ENCODE results near the gene ZNF714. TPM values are rescaled to one million over a fixed set of nuclear protein-coding genes. Genes with fewer than 3 reads are reported as not detected.

Gene ZNF714
- total RNA-seq, 1 donor from 2014 or later: 6.4 TPM

- Histone ChIP-seq H3K9me3 (no peaks in the 10 kb centered on the region), H3K36me3 (peaks cover 0 to 7% of the 10 kb centered on the region in 2 donors), H3K4me1 (no peaks in the 10 kb centered on the region), H3K27me3 (no peaks in the 10 kb centered on the region), H3K27ac (no peak overlapping the region), H3K4me3 (no peak overlapping the region)
- TF ChIP-seq POLR2AphosphoS5 (IDR thresholded peaks at IDR 0.05; ENCODE audit: insufficient read depth in 1 of 2, low read depth in 1 of 2) (no peak), POLR2A (IDR thresholded peaks at IDR 0.05) (no peak), CTCF (IDR thresholded peaks at IDR 0.05) (no peak)
- no peak for DNase-seq (ENCODE audit: extremely low spot score in 2 of 2)
- intact Hi-C loops (cut with DNase I): no loop called here
These were observed 16.3 kb downstream of the ZNF714 start for GRCh38 chr19:21098291-21098690.

- TF ChIP-seq CTCF (IDR thresholded peaks at IDR 0.05) (no peak), POLR2AphosphoS5 (IDR thresholded peaks at IDR 0.05; ENCODE audit: insufficient read depth in 1 of 2, low read depth in 1 of 2) (no peak), POLR2A (IDR thresholded peaks at IDR 0.05) (no peak)
- Histone ChIP-seq H3K27ac (no peak overlapping the region), H3K4me3 (no peak overlapping the region), H3K9me3 (no peaks in the 10 kb centered on the region), H3K36me3 (peaks cover 0 to 14% of the 10 kb centered on the region in 2 donors), H3K27me3 (no peaks in the 10 kb centered on the region), H3K4me1 (no peaks in the 10 kb centered on the region)
- no peak for DNase-seq (ENCODE audit: extremely low spot score in 2 of 2)
- intact Hi-C loops (cut with DNase I): no loop called here
These were observed 19.7 kb downstream of the ZNF714 start for GRCh38 chr19:21101521-21102242.

DNA sequence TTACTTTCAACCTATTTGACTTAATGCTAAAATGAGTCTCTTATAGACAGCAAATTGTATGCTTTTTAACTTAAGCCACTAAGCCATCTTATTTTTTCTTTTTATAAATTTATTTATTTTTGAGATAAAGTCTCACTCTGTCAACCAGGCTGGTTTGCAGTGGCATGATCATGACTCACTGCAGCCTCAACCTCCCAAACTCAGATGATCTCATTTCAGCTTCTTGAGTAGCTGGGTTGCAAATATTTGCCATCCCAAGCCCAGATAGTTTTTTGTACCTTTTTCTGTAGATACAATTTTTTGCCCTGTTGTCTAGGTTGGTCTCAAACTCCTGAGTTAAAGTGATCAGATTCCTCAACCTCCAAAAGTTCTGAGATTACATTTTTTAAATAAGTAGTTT, 27.1 kb downstream of the ZNF714 start:
- H3K4me3 ChIP-seq: no peak overlapping the region
- no peaks in the 10 kb centered on the region for H3K27me3 ChIP-seq
- TF ChIP-seq POLR2A (IDR thresholded peaks at IDR 0.05): no peak
- no peak for TF ChIP-seq CTCF (IDR thresholded peaks at IDR 0.05)
- TF ChIP-seq POLR2AphosphoS5 (IDR thresholded peaks at IDR 0.05; ENCODE audit: insufficient read depth in 1 of 2, low read depth in 1 of 2): no peak
- peaks cover 5% of the 10 kb centered on the region for H3K9me3 ChIP-seq
- H3K36me3 ChIP-seq: peaks cover 0 to 12% of the 10 kb centered on the region in 2 donors
- intact Hi-C loops (cut with DNase I): no loop called here
- no peak for DNase-seq (ENCODE audit: extremely low spot score in 2 of 2)
- no peaks in the 10 kb centered on the region for H3K4me1 ChIP-seq
- no peak overlapping the region for H3K27ac ChIP-seq

DNA sequence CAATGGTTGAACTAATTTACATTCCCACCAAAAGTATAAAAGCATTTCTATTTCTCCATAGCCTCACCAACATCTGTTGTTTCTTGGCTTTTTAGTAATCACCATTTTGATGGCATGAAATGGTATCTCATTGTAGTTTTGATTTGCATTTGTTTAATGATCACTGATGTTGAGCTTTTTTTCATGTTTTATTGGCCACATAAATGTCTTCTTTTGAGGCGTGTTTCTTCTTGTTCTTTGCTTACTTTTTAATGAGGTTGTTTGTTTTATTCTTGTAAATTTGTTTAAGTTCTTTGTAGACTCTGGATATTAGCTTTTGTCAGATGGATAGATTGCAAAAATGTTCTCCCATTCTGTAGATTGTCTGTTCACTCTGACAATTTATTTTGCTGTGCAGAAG, 28.2 kb downstream of the ZNF714 start:
- Histone ChIP-seq H3K9me3 (peaks cover 5% of the 10 kb centered on the region), H3K4me1 (no peaks in the 10 kb centered on the region), H3K36me3 (peaks cover 0 to 12% of the 10 kb centered on the region in 2 donors), H3K27ac (no peak overlapping the region), H3K27me3 (no peaks in the 10 kb centered on the region), H3K4me3 (no peak overlapping the region)
- intact Hi-C loops (cut with DNase I): no loop called here
- TF ChIP-seq POLR2A (IDR thresholded peaks at IDR 0.05): no peak
- TF ChIP-seq CTCF (IDR thresholded peaks at IDR 0.05): no peak
- TF ChIP-seq POLR2AphosphoS5 (IDR thresholded peaks at IDR 0.05; ENCODE audit: insufficient read depth in 1 of 2, low read depth in 1 of 2): no peak
- DNase-seq (ENCODE audit: extremely low spot score in 2 of 2): no peak

- Histone ChIP-seq H3K27me3 (no peaks in the 10 kb centered on the region), H3K9me3 (peaks cover 5% of the 10 kb centered on the region), H3K4me3 (no peak overlapping the region), H3K4me1 (no peaks in the 10 kb centered on the region), H3K27ac (no peak overlapping the region), H3K36me3 (peaks cover 6 to 20% of the 10 kb centered on the region in 2 donors)
- no peak for DNase-seq (ENCODE audit: extremely low spot score in 2 of 2)
- TF ChIP-seq POLR2A (IDR thresholded peaks at IDR 0.05): no peak
- no peak for TF ChIP-seq CTCF (IDR thresholded peaks at IDR 0.05)
- TF ChIP-seq POLR2AphosphoS5 (IDR thresholded peaks at IDR 0.05; ENCODE audit: insufficient read depth in 1 of 2, low read depth in 1 of 2): no peak
- intact Hi-C loops (cut with DNase I): no loop called here
These were observed 33.4 kb downstream of the ZNF714 start for GRCh38 chr19:21115430-21115829.
